Kidney (tissue), 14 donors: Measurements from ENCODE around the gene SH3RF3. TPM values are rescaled to one million over a fixed set of nuclear protein-coding genes. Genes with fewer than 3 reads are reported as not detected.

Experiments used
- DNase-seq, 5 donors: peaks; one replicate each; pipeline ENCODE4 v3.0.0-alpha.2; 2013 to 2020
- FAIRE-seq: peaks from 2 replicates; lab custom pipeline; 2012; peaks lifted over from hg19 to GRCh38; lab: Jason Lieb, UNC
- H3K27ac ChIP-seq, 2 donors: one replicate each; pipeline ENCODE4 v1.7.0; 2013; ENCODE audit warnings: low read depth in 2 of 2, low read length in 2 of 2, inconsistent platforms in 1 of 2
- H3K27me3 ChIP-seq: one replicate; pipeline ENCODE4 v1.7.1; 2013; ENCODE audit warnings: low read length, inconsistent platforms; ENCODE audit not compliant: control insufficient read depth, insufficient read depth
- H3K36me3 ChIP-seq, 3 donors: one replicate each; pipeline versions ENCODE4 v1.7.0 to v1.7.1; 2013; ENCODE audit warnings: low read length in 3 of 3, control low read depth in 1 of 3, inconsistent platforms in 1 of 3; ENCODE audit not compliant: insufficient read depth in 3 of 3, control insufficient read depth in 2 of 3
- H3K4me1 ChIP-seq, 3 donors: one replicate each; pipeline versions ENCODE4 v1.7.0 to v1.7.1; 2013; ENCODE audit warnings: low read length in 3 of 3, inconsistent platforms in 1 of 3, low read depth in 1 of 3; ENCODE audit not compliant: control insufficient read depth in 2 of 3, insufficient read depth in 2 of 3
- H3K4me3 ChIP-seq, 3 donors: one replicate each; pipeline versions ENCODE4 v1.7.0 to v1.8.1; 2013; ENCODE audit warnings: low read length in 3 of 3, control low read depth in 1 of 3, inconsistent platforms in 1 of 3
- H3K9ac ChIP-seq, 3 donors: one replicate each; pipeline versions ENCODE4 v1.7.0 to v1.7.1; 2013; ENCODE audit warnings: low read length in 3 of 3, control low read depth in 1 of 3, inconsistent platforms in 1 of 3
- H3K9me3 ChIP-seq, 3 donors: one replicate each; pipeline versions ENCODE4 v1.7.0 to v1.7.1; 2013; ENCODE audit warnings: low read length in 3 of 3, control low read depth in 1 of 3, inconsistent platforms in 1 of 3; ENCODE audit not compliant: control insufficient read depth in 2 of 3, insufficient read depth in 1 of 3
- intact Hi-C: fragments of 100-400 bp; cut with DNase I; formaldehyde crosslinking; loops from one replicate; pipeline ENCODE4 v1.11.1; 2022
- polyA plus RNA-seq: library from polyadenylated mRNA; stranded (reverse); fragments of 350-450 nt; fragmentation: Illumina TruSeq; extraction: RNeasy Lipid Tissue Mini Kit (QIAGEN cat#74804); gene quantifications from one replicate; pipeline ENCODE4 v1.2.3, GENCODE V29; 2014; ENCODE audit warnings: low read depth, low replicate concordance; ENCODE audit not compliant: insufficient read depth
- total RNA-seq: library from RNA; stranded (reverse); fragmentation: NEBNext Ultra II Directional; extraction: Animal tissue kit (Norgen Biotek cat#: 25700); gene quantifications from one replicate; pipeline ENCODE4 v1.2.1, GENCODE V29; 2021
- TF ChIP-seq, protein P1 (sequence below): IDR thresholded peaks from 3 replicates; pipeline ENCODE4 v1.5.1; 2012; ENCODE audit warnings: mild to moderate bottlenecking, moderate library complexity, borderline replicate concordance; ENCODE audit not compliant: insufficient read depth; ENCODE audit errors: extremely low read depth
- donor health status: control.
- donor health status: control.
- donor health status: control.
- donor health status: control.
- donor health status: control.
- donor health status: DM: yes; HTN: yes; CAD: no.
- donor health status: Normal renal cell carcinoma (clear cell type).

The SH3RF3 gene
- total and polyA plus RNA-seq, 2 donors from 2014 or later: 1.7 to 10.7 TPM

DNA sequence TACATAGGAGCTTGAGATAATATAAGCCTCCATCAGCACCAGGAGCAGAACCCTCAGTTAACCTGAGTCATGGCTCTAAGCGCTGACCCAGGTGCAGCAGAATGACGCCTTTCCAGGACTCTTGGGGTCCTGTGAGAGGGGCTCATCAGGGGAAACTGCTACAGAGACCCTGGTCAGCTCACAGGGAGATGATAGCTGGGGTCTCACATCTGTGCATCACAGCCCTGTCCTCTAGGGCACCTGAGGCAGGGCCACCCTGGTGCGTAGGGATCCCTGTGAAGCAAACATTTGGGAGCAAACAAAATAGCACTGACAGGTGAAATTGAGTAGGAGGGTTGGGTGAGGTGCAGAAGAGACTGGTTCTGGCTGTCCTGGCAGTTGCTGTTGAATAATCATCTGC lies 219.2 kb downstream of the SH3RF3 start:
- Histone ChIP-seq H3K36me3 (no peaks in the 10 kb centered on the region), H3K27me3 (no peaks in the 10 kb centered on the region), H3K4me3 (no peak overlapping the region), H3K9ac (no peak overlapping the region), H3K27ac (no peak overlapping the region), H3K4me1 (peaks cover 0 to 24% (median 10%) of the 10 kb centered on the region in 3 donors), H3K9me3 (no peaks in the 10 kb centered on the region)
- FAIRE-seq: no peak
- no peak for DNase-seq
- TF ChIP-seq, protein P1, sequence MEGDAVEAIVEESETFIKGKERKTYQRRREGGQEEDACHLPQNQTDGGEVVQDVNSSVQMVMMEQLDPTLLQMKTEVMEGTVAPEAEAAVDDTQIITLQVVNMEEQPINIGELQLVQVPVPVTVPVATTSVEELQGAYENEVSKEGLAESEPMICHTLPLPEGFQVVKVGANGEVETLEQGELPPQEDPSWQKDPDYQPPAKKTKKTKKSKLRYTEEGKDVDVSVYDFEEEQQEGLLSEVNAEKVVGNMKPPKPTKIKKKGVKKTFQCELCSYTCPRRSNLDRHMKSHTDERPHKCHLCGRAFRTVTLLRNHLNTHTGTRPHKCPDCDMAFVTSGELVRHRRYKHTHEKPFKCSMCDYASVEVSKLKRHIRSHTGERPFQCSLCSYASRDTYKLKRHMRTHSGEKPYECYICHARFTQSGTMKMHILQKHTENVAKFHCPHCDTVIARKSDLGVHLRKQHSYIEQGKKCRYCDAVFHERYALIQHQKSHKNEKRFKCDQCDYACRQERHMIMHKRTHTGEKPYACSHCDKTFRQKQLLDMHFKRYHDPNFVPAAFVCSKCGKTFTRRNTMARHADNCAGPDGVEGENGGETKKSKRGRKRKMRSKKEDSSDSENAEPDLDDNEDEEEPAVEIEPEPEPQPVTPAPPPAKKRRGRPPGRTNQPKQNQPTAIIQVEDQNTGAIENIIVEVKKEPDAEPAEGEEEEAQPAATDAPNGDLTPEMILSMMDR: no peak
- intact Hi-C loops: no loop called here

DNA sequence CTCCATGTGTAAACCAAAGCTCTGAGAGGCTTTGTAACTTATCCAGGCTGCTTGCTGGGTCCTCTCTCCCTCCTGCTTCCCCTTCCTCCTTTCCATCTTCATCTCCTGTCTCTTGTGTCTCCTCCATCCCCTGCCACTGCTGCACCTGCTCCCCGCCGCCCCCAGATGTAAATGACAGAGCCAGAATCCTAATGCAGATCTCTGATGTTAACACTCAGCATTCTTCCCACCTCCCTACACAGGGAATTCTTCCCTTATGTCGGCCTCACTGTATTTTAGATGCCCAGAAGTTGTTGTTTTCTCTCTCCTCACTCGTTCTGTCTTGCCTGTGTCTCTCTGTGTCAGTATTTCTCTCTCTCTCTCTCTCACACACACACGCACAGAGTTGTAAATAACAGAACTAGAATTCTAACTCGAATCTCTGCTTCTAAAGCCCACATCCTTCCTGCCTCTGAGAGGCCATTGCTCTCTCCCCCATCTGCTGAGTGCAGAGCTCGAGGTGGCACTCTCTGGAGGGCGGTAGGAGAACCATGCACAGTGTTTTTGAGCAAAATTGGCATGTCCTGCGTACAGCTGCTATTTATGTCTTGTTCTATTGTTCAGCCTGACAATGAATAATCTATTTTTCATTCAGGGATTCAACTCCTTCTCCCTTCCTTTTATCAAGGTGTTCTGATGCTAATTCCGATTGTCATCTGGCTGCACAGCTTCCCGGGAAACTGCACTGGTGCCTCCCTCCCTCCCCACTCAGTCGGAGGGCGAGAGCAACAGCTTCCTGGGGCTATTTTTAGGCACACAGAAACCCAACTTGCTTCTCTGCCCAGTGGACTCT lies 219.9 kb downstream of the SH3RF3 start:
- H3K4me1 ChIP-seq: peaks cover 0 to 24% (median 10%) of the 10 kb centered on the region in 3 donors
- no peaks in the 10 kb centered on the region for H3K9me3 ChIP-seq
- H3K27ac ChIP-seq: no peak overlapping the region
- no peaks in the 10 kb centered on the region for H3K27me3 ChIP-seq
- no peak overlapping the region for H3K9ac ChIP-seq
- no peaks in the 10 kb centered on the region for H3K36me3 ChIP-seq
- TF ChIP-seq, protein P1: no peak
- no peak for FAIRE-seq
- intact Hi-C loops: no loop called here
- no peak for DNase-seq
- H3K4me3 ChIP-seq: no peak overlapping the region

DNA sequence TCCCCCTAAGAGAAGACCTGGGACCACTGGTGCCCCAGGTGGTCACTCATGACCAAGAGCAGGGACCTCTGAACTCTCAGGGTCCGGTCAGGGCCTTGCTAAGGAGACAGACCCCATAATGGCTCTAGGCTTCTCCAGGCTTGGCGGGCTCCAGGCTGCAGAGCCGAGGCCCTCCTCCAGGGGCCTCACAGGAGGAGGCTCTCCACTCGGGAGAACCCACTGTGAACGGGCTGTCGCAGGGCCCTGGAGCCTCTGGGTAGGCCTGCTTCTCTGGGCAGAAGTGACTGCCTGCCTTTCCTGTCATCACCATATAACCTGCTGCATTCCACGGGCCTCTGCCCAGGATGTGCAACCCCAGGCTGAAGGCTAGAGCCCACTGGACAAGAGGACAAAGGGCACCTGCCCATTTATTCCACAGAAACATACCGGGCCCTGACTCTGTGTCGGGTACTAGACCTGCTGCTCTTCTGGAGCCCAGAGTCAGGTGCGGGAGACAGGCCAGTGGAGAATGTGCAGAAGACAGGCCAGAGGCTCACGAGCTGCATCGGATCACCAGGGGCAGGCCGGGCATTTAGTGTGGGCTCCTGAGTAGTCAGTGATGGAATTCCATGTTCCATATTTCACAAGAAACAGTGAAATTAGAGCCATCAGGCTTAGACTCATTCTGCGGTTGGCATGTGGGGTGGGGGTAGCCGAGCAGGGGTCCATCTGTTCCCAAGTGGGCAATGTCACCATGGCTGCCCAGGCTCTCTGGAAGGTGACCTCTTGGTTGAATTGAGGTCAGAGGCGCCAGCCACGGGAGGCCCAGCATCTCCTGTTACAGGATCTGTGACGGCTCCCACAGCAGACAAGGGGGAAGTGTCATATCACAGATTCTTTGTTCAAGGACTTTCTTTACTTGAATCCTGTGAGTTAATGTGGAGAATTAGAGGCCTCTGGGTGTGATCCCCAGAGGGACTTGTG lies 220.8 kb downstream of the SH3RF3 start:
- H3K27me3 ChIP-seq: no peaks in the 10 kb centered on the region
- peaks cover 0 to 24% (median 10%) of the 10 kb centered on the region in 3 donors for H3K4me1 ChIP-seq
- no peaks in the 10 kb centered on the region for H3K9me3 ChIP-seq
- no peak overlapping the region for H3K9ac ChIP-seq
- H3K4me3 ChIP-seq: no peak overlapping the region
- TF ChIP-seq, protein P1: no peak
- FAIRE-seq (no peak), DNase-seq (peak in 2 of 5 donors; percentile 45 to 57)
- no peaks in the 10 kb centered on the region for H3K36me3 ChIP-seq
- intact Hi-C loops: no loop called here
- H3K27ac ChIP-seq: no peak overlapping the region
